Measurements from ENCODE around the gene PRRT2.
A peak's percentile ranks its signal among the peaks of the same experiment; 100 is the strongest.

The PRRT2 gene

DNA sequence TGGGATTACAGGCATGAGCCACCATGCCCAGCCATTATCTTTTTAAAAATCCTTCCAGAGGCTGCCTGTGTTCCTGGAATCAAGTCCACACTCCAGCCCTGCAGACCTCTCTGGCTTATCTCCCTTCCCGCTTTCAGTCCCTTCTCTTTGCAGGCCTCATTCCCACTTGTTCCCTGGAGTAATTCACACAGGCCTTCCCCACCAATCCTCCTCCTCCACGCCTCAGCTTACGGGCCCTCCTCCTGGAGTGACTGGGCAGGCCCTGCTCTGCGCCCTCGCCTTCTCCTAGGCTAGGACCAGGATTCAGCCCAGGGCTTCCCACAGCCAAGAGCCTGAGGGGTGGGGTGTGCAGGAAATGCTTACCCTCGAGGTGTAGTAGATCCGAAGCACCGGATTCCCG lies 48.2 kb downstream of the PRRT2 start:
- DNase-seq (ENCODE audit: low read depth in 1 of 2, low spot score in 1 of 2) = no peak

DNA sequence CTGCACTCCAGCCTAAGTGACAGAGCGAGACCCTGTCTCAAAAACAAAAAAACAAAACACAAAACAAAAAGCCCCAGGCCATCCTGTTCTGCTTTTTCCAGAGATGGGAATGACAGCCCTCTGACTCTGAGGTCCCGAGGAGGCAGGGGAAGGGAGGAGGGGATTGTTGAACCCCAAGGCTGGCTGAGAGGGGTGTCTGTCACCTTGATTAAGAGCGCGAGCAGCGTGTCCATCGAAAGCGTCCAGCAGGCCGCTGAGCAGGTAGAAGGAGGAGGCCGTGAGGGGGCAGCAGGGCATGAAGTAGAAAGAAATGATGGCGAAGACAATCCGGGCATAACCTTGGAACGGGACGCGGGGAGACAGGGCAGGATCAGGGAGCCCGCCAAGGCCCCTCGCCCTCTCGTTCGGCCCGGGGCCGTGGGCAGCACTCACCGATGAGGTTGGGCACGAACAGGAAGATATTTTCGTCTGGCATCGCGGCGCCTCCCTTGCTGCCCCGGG lies 50.4 kb downstream of the PRRT2 start:
- DNase-seq (ENCODE audit: low read depth in 1 of 2, low spot score in 1 of 2) = no peak

DNA sequence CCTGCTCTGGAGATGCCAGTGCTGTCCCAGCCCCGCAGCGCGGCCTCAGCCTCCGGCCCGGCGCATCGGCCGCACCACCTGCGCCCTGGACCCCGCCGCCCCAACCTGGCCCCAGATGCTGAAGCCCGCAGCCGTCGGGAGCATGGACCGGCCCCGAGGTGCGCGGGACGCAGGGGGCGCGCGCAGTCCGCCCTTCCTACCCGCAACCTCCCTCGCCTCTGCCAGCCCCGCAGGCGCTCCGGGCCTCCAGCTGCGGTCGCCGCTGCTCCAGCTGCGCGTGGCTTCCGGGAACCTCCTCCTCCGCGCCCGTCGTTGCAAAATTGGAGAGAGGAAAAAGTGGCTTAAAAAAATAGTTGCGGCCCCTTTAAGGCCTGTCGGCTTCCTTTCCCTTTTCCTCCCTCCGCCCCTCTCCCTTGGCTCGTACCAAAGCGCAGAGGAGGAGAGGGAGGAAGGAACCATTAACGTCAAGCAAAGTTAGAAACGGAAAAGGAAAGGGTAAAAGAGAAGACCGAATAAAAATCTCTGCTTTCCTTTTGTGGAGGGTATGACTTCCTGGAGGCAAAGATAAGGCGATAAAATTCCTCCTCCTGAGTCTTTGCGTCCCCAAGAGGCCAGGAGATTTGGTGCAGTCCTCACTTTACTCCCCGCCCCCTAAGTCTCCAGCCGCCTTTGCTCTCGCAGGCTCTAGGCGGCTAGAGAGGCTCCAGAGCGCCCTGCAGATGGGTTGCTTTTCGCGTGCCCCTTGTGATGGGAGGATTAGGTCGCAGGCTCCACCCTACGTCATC lies 51.1 kb downstream of the PRRT2 start, which contains the start of gene CDIPT:
Gene CDIPT (minus strand): TSS at position 343 of the 785 bp plus-strand sequence. CDS start 369 bp downstream, outside the sequence.
- peak; percentile 82 to 90 for DNase-seq (ENCODE audit: low read depth in 1 of 2, low spot score in 1 of 2)

DNA sequence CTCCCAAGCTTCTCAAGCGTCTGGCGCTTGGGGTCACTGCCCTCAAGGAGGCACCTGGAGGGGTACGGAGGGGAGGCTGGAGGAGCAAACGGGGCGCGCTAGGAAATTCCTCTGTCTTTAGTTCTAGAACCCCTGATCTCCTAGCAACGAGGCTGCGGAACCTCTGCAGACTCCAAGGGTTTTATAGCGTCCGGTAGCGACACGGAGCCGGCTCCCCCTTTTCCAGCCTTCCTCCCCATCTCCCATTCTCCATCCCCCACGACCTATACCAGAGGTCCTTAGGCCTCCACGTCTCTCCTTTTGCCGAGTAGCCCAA lies 51.6 kb downstream of the PRRT2 start:
- DNase-seq (ENCODE audit: low read depth in 1 of 2, low spot score in 1 of 2) = no peak

DNA sequence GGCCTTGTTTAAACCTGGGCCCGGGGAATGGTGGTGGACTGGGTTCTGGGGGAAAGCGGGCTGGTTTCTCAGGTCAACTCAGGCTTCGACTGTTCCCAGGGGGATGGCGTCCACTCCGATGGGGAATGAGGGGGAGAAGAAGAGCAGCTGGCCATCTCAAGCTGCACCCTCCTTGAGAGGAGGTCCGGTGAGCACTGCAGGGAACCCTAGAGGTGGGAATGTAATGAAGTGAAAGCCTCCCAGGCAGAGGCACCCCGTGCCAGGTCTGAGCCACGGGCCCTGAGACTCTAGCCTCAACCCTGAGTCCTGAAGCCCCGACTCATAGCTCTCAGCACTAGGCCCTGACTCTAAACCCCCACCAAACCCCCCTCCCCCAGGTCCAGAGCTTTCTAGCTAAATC lies 52.2 kb downstream of the PRRT2 start:
- no peak for DNase-seq (ENCODE audit: low read depth in 1 of 2, low spot score in 1 of 2)
